HCT116 (cell line): ENCODE results near the gene SLC25A13. TPM values are rescaled to one million over a fixed set of nuclear protein-coding genes. Genes with fewer than 3 reads are reported as not detected.
A peak's percentile ranks its signal among the peaks of the same experiment; 100 is the strongest.

Source experiments
- ATAC-seq: fragments of 200-7000 bp; cut with Tn5 transposase; 2 replicates; pipeline ENCODE4 v1.9.1; 2020; ENCODE audit warnings: mild to moderate bottlenecking, moderate library complexity
- BruUV-seq: library from RNA; stranded (reverse); fragments of 400-500 nt; replicated peaks from 2 replicates; lab custom pipeline; 2021; lab: Mats Ljungman, UMichigan
- CTCF ChIA-PET: fragments of 300-600 bp; sonication (Branson Sonifier 250); formaldehyde crosslinking; loops from one replicate; lab custom pipeline; 2021; ENCODE audit warnings: antibody characterized with exemption; lab: Charles Lee
- POLR2A ChIA-PET: fragments of 300-600, 350-600 bp; sonication (Branson Sonifier 250); formaldehyde crosslinking; loops from one replicate; lab custom pipeline; 2021; ENCODE audit warnings: antibody characterized with exemption; lab: Charles Lee
- RAD21 ChIA-PET, 2 experiments: fragments of 300-600 bp; sonication (Branson Sonifier 250); formaldehyde crosslinking; loops; one replicate each; lab custom pipeline; 2023; ENCODE audit warnings: low total read pairs in 2 of 2; ENCODE audit not compliant: uncharacterized antibody in 2 of 2, unreplicated experiment in 2 of 2, low non-redundant PET in 1 of 2; lab: Charles Lee
- DNase-seq: peaks from one replicate; pipeline ENCODE4 v3.0.0-alpha.2; 2010; ENCODE audit warnings: low read depth, low spot score
- H2AFZ ChIP-seq: fragments of 200-600 bp; shearing (Covaris generic), sonication (generic); 2 replicates; pipeline ENCODE4 v1.6.1; 2017; ENCODE audit warnings: low read depth, mixed run types, mixed read lengths, antibody characterized with exemption, low read length; ENCODE audit not compliant: poor library complexity, severe bottlenecking
- H3K27ac ChIP-seq: 2 replicates; pipeline ENCODE4 v1.5.1; 2012; ENCODE audit warnings: low read depth, low read length
- H3K27me3 ChIP-seq: fragments of 200-600 bp; sonication (generic); 2 replicates; pipeline ENCODE4 v1.6.1; 2016; ENCODE audit warnings: mixed run types, low read length, mixed read lengths; ENCODE audit not compliant: insufficient read depth
- H3K36me3 ChIP-seq, 2 experiments: fragments of 200-500 bp in 1 of 2; fragments of 200-600 bp in 1 of 2; sonication (Bioruptor generic) in 1 of 2; sonication (generic) in 1 of 2; 2 replicates each; pipeline versions ENCODE4 v1.5.1 to v1.6.1; 2014 to 2016; ENCODE audit warnings: low read length in 2 of 2, inconsistent platforms in 1 of 2, mixed read lengths in 1 of 2, mixed run types in 1 of 2; ENCODE audit not compliant: insufficient read depth in 2 of 2, control insufficient read depth in 1 of 2
- H3K4me1 ChIP-seq, 2 experiments: fragments of 200-600 bp in 1 of 2; sonication (generic) in 1 of 2; 2 replicates each; pipeline versions ENCODE4 v1.5.1 to v1.6.1; 2012 to 2017; ENCODE audit warnings: low read length in 2 of 2, inconsistent platforms in 1 of 2, mild to moderate bottlenecking in 1 of 2, mixed read lengths in 1 of 2, mixed run types in 1 of 2, moderate library complexity in 1 of 2; ENCODE audit not compliant: insufficient read depth in 2 of 2, control insufficient read depth in 1 of 2
- H3K4me2 ChIP-seq: fragments of 200-600 bp; sonication (generic); 2 replicates; pipeline ENCODE4 v1.6.1; 2017; ENCODE audit warnings: mixed run types, low read length, mixed read lengths
- H3K4me3 ChIP-seq, 2 experiments: fragments of 200-600 bp in 1 of 2; sonication (generic) in 1 of 2; replicated peaks in 1 of 2; 2 replicates each; pipeline ENCODE4 v1.5.1; 2011 to 2016; ENCODE audit warnings: low read length in 2 of 2, control low read depth in 1 of 2, low read depth in 1 of 2, mild to moderate bottlenecking in 1 of 2, mixed read lengths in 1 of 2, mixed run types in 1 of 2
- H3K79me2 ChIP-seq: fragments of 200-600 bp; sonication (generic); 2 replicates; pipeline ENCODE4 v1.6.1; 2017; ENCODE audit warnings: mild to moderate bottlenecking, mixed run types, low read length, moderate library complexity, mixed read lengths; ENCODE audit not compliant: insufficient read depth
- H3K9ac ChIP-seq: fragments of 200-600 bp; sonication (generic); 2 replicates; pipeline ENCODE4 v1.6.1; 2016; ENCODE audit warnings: low read length, mixed read lengths
- H3K9me2 ChIP-seq: fragments of 200-600 bp; sonication (generic), shearing (Covaris generic); 2 replicates; pipeline ENCODE4 v1.6.1; 2017; ENCODE audit warnings: mixed run types, mild to moderate bottlenecking, moderate library complexity; ENCODE audit not compliant: insufficient read depth
- H3K9me3 ChIP-seq, 2 experiments: fragments of 200-500 bp in 1 of 2; fragments of 200-600 bp in 1 of 2; sonication (Bioruptor generic) in 1 of 2; sonication (generic) in 1 of 2; 2 replicates each; pipeline ENCODE4 v1.6.1; 2014 to 2017; ENCODE audit warnings: low read length in 2 of 2, mixed read lengths in 2 of 2, inconsistent platforms in 1 of 2, low read depth in 1 of 2, mild to moderate bottlenecking in 1 of 2, mixed run types in 1 of 2, moderate library complexity in 1 of 2; ENCODE audit not compliant: control insufficient read depth in 1 of 2, insufficient read depth in 1 of 2
- H4K20me1 ChIP-seq: fragments of 200-600 bp; sonication (generic), shearing (Covaris generic); 2 replicates; pipeline ENCODE4 v1.6.1; 2017; ENCODE audit warnings: mixed run types, mild to moderate bottlenecking, moderate library complexity; ENCODE audit not compliant: insufficient read depth
- CBX3 ChIP-seq: IDR thresholded peaks from 2 replicates; pipeline ENCODE4 v1.6.1; 2012; ENCODE audit warnings: low read depth
- CTCF ChIP-seq, 3 experiments: fragments of 200-600 bp in 1 of 3; sonication (generic) in 1 of 3; IDR thresholded peaks in 2 of 3; conservative IDR thresholded peaks in 1 of 3; 2 replicates each; pipeline ENCODE4 v1.5.1; 2012 to 2017; ENCODE audit warnings: low read depth in 2 of 3, low read length in 2 of 3, antibody characterized with exemption in 1 of 3, borderline replicate concordance in 1 of 3, control low read depth in 1 of 3, mild to moderate bottlenecking in 1 of 3, mixed read lengths in 1 of 3, mixed run types in 1 of 3, moderate library complexity in 1 of 3; ENCODE audit not compliant: insufficient read depth in 1 of 3
- EZH2 ChIP-seq: fragments of 200-600 bp; sonication (generic); IDR thresholded peaks from 2 replicates; pipeline ENCODE4 v1.6.1; 2017; ENCODE audit warnings: antibody characterized with exemption, mixed run types
- MAX ChIP-seq: IDR thresholded peaks from 2 replicates; pipeline ENCODE4 v1.6.1; 2012
- POLR2A ChIP-seq: IDR thresholded peaks from 2 replicates; pipeline ENCODE4 v1.7.0; 2011; ENCODE audit warnings: borderline replicate concordance; ENCODE audit not compliant: insufficient read depth, insufficient read length; ENCODE audit errors: extremely low read depth
- RAD21 ChIP-seq: IDR thresholded peaks from 2 replicates; pipeline ENCODE4 v1.6.1; 2012; ENCODE audit warnings: low read depth, mild to moderate bottlenecking
- SIN3A ChIP-seq: IDR thresholded peaks from 2 replicates; pipeline ENCODE4 v1.6.1; 2012; ENCODE audit warnings: low read depth
- SP1 ChIP-seq: IDR thresholded peaks from 2 replicates; pipeline ENCODE4 v1.6.1; 2012; ENCODE audit warnings: low read depth
- SRF ChIP-seq: IDR thresholded peaks from 2 replicates; pipeline ENCODE4 v1.6.1; 2012; ENCODE audit warnings: low read depth
- YY1 ChIP-seq: IDR thresholded peaks from 2 replicates; pipeline ENCODE4 v1.6.1; 2011; ENCODE audit warnings: low read length, low read depth, moderate library complexity, mild to moderate bottlenecking; ENCODE audit not compliant: insufficient replicate concordance; ENCODE audit errors: extremely low read depth
- ZBTB33 ChIP-seq: IDR thresholded peaks from 2 replicates; pipeline ENCODE4 v1.6.1; 2011; ENCODE audit warnings: mild to moderate bottlenecking, low read length, moderate library complexity; ENCODE audit not compliant: insufficient replicate concordance; ENCODE audit errors: extremely low read depth
- intact Hi-C: fragments of 100-400 bp; cut with micrococcal nuclease; formaldehyde crosslinking; loops from 2 replicates; pipeline ENCODE4 v1.10.0; 2022
- total RNA-seq: library from RNA; stranded (reverse); gene quantifications from one replicate; pipeline ENCODE4 v1.2.1, GENCODE V29; 2021; ENCODE audit not compliant: unreplicated experiment

SLC25A13 gene
- total RNA-seq, 1 experiment from 2014 or later = 19.3 TPM

GRCh38 chr7:96225251-96225650, 96.6 kb downstream of the SLC25A13 start:
- no peaks in the 10 kb centered on the region for H3K27me3 ChIP-seq
- intact Hi-C loops = no loop called here
- DNase-seq (no peak), ATAC-seq (no peak)
- H3K9ac ChIP-seq = no peak overlapping the region
- H3K9me3 ChIP-seq = no peaks in the 10 kb centered on the region
- no peak overlapping the region for H2AFZ ChIP-seq
- no peak overlapping the region for H3K4me3 ChIP-seq
- no peak overlapping the region for H3K4me2 ChIP-seq
- no peaks in the 10 kb centered on the region for H3K9me2 ChIP-seq
- POLR2A ChIA-PET = no interaction called here
- H3K79me2 ChIP-seq = no peaks in the 10 kb centered on the region
- no peaks in the 10 kb centered on the region for H3K4me1 ChIP-seq
- RAD21 ChIA-PET = no interaction called here
- H4K20me1 ChIP-seq = no peaks in the 10 kb centered on the region
- no peaks in the 10 kb centered on the region for H3K36me3 ChIP-seq
- TF ChIP-seq SRF (no peak), EZH2 (no peak), POLR2A (no peak), CTCF (IDR thresholded peaks at IDR 0.05 in 2 of 3, conservative IDR thresholded peaks at IDR 0.05 in 1 of 3; ENCODE audit: borderline replicate concordance in 1 of 3, insufficient read depth in 1 of 3, low read depth in 2 of 3, low read length in 2 of 3) (no peak), SP1 (no peak), CBX3 (no peak), SIN3A (no peak), YY1 (no peak)
- BruUV-seq = no TSS peak
- CTCF ChIA-PET = no interaction called here
- H3K27ac ChIP-seq = no peak overlapping the region

GRCh38 chr7:96224685-96225084, 97.2 kb downstream of the SLC25A13 start:
- no peak overlapping the region for H3K27ac ChIP-seq
- no peaks in the 10 kb centered on the region for H4K20me1 ChIP-seq
- H3K27me3 ChIP-seq = no peaks in the 10 kb centered on the region
- no peak overlapping the region for H3K9ac ChIP-seq
- H3K4me3 ChIP-seq = no peak overlapping the region
- no peaks in the 10 kb centered on the region for H3K9me2 ChIP-seq
- H3K4me1 ChIP-seq = peaks cover under 1 to 5% of the 10 kb centered on the region in 2 experiments; a peak in 2 of 4 replicates
- no peak overlapping the region for H3K4me2 ChIP-seq
- H2AFZ ChIP-seq = no peak overlapping the region
- ChIA-PET RAD21 (no interaction called here), CTCF (no interaction called here), POLR2A (no interaction called here)
- ATAC-seq = peak; percentile 52; the same call in 1 of the 2 replicates
- no TSS peak for BruUV-seq
- no peaks in the 10 kb centered on the region for H3K79me2 ChIP-seq
- DNase-seq = no peak
- intact Hi-C loops = no loop called here
- no peaks in the 10 kb centered on the region for H3K9me3 ChIP-seq
- no peaks in the 10 kb centered on the region for H3K36me3 ChIP-seq
- no peak for TF ChIP-seq ZBTB33
- TF ChIP-seq CTCF (IDR thresholded peaks at IDR 0.05 in 2 of 3, conservative IDR thresholded peaks at IDR 0.05 in 1 of 3; ENCODE audit: borderline replicate concordance in 1 of 3, insufficient read depth in 1 of 3, low read depth in 2 of 3, low read length in 2 of 3) = peak; percentile 4 to 33 (median 19); a peak in 3 of 6 replicates
- peak; percentile 26; the same call in 1 of the 2 replicates for TF ChIP-seq RAD21
- TF ChIP-seq MAX = no peak
- no peak for TF ChIP-seq SIN3A
